Neural cell (in vitro differentiated cells): ENCODE measurements around the gene EMCN. TPM values are rescaled to one million over a fixed set of nuclear protein-coding genes. Genes with fewer than 3 reads are reported as not detected.

ENCODE experiments used
- H2AFZ ChIP-seq: fragments of 200-600, 300-800 bp; sonication (generic), shearing (Covaris generic); 2 replicates; pipeline ENCODE4 v1.6.0; 2014; ENCODE audit warnings: low read depth, mild to moderate bottlenecking, antibody characterized with exemption, low read length, moderate library complexity
- H3F3A ChIP-seq: fragments of 200-600 bp; shearing (Covaris generic); 2 replicates; pipeline ENCODE4 v1.6.1; 2016; ENCODE audit warnings: mild to moderate bottlenecking, moderate library complexity, mixed read lengths, antibody characterized with exemption, low read length; ENCODE audit not compliant: insufficient read depth, poor library complexity, severe bottlenecking
- H3K27ac ChIP-seq: fragments of 200-600, 300-800 bp; sonication (generic), shearing (Covaris generic); 2 replicates; pipeline ENCODE4 v1.5.1; 2014; ENCODE audit warnings: mild to moderate bottlenecking, low read length, moderate library complexity
- H3K27me3 ChIP-seq: fragments of 300-800, 200-600 bp; sonication (generic), shearing (Covaris generic); 2 replicates; pipeline ENCODE4 v1.6.0; 2014; ENCODE audit warnings: mild to moderate bottlenecking, low read depth, low read length, moderate library complexity; ENCODE audit not compliant: insufficient read depth
- H3K36me3 ChIP-seq: fragments of 300-800, 200-600 bp; sonication (generic), shearing (Covaris generic); 2 replicates; pipeline ENCODE4 v1.5.1; 2014; ENCODE audit warnings: mild to moderate bottlenecking, antibody characterized with exemption, low read length, moderate library complexity; ENCODE audit not compliant: insufficient read depth
- H3K4me2 ChIP-seq: fragments of 300-800, 200-600 bp; sonication (generic), shearing (Covaris generic); 2 replicates; pipeline ENCODE4 v1.6.0; 2014; ENCODE audit warnings: mild to moderate bottlenecking, low read length
- H3K4me3 ChIP-seq: fragments of 300-800, 200-600 bp; sonication (generic), shearing (Covaris generic); 2 replicates; pipeline ENCODE4 v1.5.1; 2014; ENCODE audit warnings: mild to moderate bottlenecking, low read length, moderate library complexity
- H3K79me2 ChIP-seq: fragments of 200-600 bp; shearing (Covaris generic); replicated peaks from 2 replicates; pipeline ENCODE4 v1.6.0; 2014; ENCODE audit warnings: mild to moderate bottlenecking, low read length, moderate library complexity; ENCODE audit not compliant: insufficient read depth
- H3K9ac ChIP-seq: fragments of 300-800, 200-600 bp; sonication (generic), shearing (Covaris generic); 2 replicates; pipeline ENCODE4 v1.6.1; 2016; ENCODE audit warnings: mild to moderate bottlenecking, low read length, mixed read lengths
- H3K9me2 ChIP-seq: fragments of 200-600 bp; shearing (Covaris generic); 2 replicates; pipeline ENCODE4 v1.6.1; 2016; ENCODE audit warnings: mild to moderate bottlenecking, low read length, mixed read lengths; ENCODE audit not compliant: insufficient read depth
- H3K9me3 ChIP-seq: fragments of 200-600, 300-800 bp; sonication (generic), shearing (Covaris generic); 2 replicates; pipeline ENCODE4 v1.6.1; 2016; ENCODE audit warnings: mild to moderate bottlenecking, mixed run types, low read length, moderate library complexity, mixed read lengths
- H4K20me1 ChIP-seq: fragments of 200-600 bp; shearing (Covaris generic); 2 replicates; pipeline ENCODE4 v1.6.1; 2016; ENCODE audit warnings: mild to moderate bottlenecking, mixed run types; ENCODE audit not compliant: insufficient read depth
- EP300 ChIP-seq: fragments of 450-650 bp; conservative IDR thresholded peaks from 2 replicates; pipeline ENCODE4 v1.6.1; 2014; ENCODE audit warnings: antibody characterized with exemption, mild to moderate bottlenecking, moderate library complexity; ENCODE audit not compliant: poor library complexity, severe bottlenecking
- EZH2 ChIP-seq: fragments of 200-600, 300-800 bp; shearing (Covaris generic), sonication (generic); IDR thresholded peaks from 2 replicates; pipeline ENCODE4 v1.6.1; 2014; ENCODE audit warnings: antibody characterized with exemption, low read length, borderline replicate concordance, mild to moderate bottlenecking; ENCODE audit not compliant: insufficient read depth, poor library complexity, severe bottlenecking
- MXI1 ChIP-seq: fragments of 450-650 bp; conservative IDR thresholded peaks from 2 replicates; pipeline ENCODE4 v1.6.1; 2014; ENCODE audit warnings: antibody characterized with exemption, mild to moderate bottlenecking; ENCODE audit not compliant: poor library complexity, severe bottlenecking
- POLR2AphosphoS5 ChIP-seq: IDR thresholded peaks from 2 replicates; pipeline ENCODE4 v1.6.1; 2012
- RAD21 ChIP-seq: fragments of 450-650 bp; conservative IDR thresholded peaks from 2 replicates; pipeline ENCODE4 v1.6.1; 2014; ENCODE audit warnings: antibody characterized with exemption, mild to moderate bottlenecking, moderate library complexity
- SMC3 ChIP-seq: fragments of 450-650 bp; conservative IDR thresholded peaks from 2 replicates; pipeline ENCODE4 v1.6.1; 2014; ENCODE audit warnings: antibody characterized with exemption, mild to moderate bottlenecking, moderate library complexity; ENCODE audit not compliant: poor library complexity
- TAF1 ChIP-seq: IDR thresholded peaks from 2 replicates; pipeline ENCODE4 v1.6.1; 2012; ENCODE audit warnings: low read depth
- polyA plus RNA-seq: library from polyadenylated mRNA; depleted of rRNA; stranded (reverse); fragments of >200 nt; gene quantifications from 2 replicates; pipeline ENCODE4 v1.2.3, GENCODE V29; 2014
- TF ChIP-seq, protein P1 (sequence below): fragments of 450-650 bp; IDR thresholded peaks from 2 replicates; pipeline ENCODE4 v1.5.1; 2014; ENCODE audit warnings: antibody characterized with exemption, mild to moderate bottlenecking, moderate library complexity; ENCODE audit not compliant: poor library complexity, severe bottlenecking
- TF ChIP-seq, protein P2 (sequence below): IDR thresholded peaks from 2 replicates; pipeline ENCODE4 v1.6.1; 2012; ENCODE audit warnings: borderline replicate concordance

The EMCN gene
- polyA plus RNA-seq, 1 donor from 2014 or later, result 0.77 TPM

DNA sequence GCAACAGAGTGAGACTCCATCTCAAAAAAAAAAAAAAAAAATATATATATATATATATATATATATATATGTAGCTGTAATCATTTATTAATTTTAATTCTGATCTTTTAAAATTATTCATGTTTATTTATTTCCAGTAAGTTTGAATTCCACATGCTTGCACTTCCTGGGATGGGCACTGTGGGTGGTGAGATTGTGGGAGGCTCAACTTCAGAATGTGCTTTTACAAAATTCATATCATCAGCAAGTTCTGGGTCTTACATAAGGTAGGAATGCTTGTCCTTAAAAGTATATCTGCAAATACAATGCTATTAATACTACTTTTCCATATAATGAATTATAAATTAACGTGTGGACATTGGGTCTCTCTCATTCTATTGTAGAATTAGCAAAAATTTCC is 156.5 kb downstream of the EMCN start:
- Histone ChIP-seq H3K9me3 (no peaks in the 10 kb centered on the region), H3K4me2 (no peak overlapping the region), H4K20me1 (no peaks in the 10 kb centered on the region), H3K9ac (no peak overlapping the region), H3K27ac (no peak overlapping the region), H3K4me3 (no peak overlapping the region), H3K9me2 (no peaks in the 10 kb centered on the region), H3K36me3 (no peaks in the 10 kb centered on the region), H3K79me2 (no peaks in the 10 kb centered on the region), H3K27me3 (no peaks in the 10 kb centered on the region), H2AFZ (no peak overlapping the region), H3F3A (no peaks in the 10 kb centered on the region)
- TF ChIP-seq EZH2, result no peak
- TF ChIP-seq, protein P1, sequence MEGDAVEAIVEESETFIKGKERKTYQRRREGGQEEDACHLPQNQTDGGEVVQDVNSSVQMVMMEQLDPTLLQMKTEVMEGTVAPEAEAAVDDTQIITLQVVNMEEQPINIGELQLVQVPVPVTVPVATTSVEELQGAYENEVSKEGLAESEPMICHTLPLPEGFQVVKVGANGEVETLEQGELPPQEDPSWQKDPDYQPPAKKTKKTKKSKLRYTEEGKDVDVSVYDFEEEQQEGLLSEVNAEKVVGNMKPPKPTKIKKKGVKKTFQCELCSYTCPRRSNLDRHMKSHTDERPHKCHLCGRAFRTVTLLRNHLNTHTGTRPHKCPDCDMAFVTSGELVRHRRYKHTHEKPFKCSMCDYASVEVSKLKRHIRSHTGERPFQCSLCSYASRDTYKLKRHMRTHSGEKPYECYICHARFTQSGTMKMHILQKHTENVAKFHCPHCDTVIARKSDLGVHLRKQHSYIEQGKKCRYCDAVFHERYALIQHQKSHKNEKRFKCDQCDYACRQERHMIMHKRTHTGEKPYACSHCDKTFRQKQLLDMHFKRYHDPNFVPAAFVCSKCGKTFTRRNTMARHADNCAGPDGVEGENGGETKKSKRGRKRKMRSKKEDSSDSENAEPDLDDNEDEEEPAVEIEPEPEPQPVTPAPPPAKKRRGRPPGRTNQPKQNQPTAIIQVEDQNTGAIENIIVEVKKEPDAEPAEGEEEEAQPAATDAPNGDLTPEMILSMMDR, result no peak
- TF ChIP-seq, protein P2, sequence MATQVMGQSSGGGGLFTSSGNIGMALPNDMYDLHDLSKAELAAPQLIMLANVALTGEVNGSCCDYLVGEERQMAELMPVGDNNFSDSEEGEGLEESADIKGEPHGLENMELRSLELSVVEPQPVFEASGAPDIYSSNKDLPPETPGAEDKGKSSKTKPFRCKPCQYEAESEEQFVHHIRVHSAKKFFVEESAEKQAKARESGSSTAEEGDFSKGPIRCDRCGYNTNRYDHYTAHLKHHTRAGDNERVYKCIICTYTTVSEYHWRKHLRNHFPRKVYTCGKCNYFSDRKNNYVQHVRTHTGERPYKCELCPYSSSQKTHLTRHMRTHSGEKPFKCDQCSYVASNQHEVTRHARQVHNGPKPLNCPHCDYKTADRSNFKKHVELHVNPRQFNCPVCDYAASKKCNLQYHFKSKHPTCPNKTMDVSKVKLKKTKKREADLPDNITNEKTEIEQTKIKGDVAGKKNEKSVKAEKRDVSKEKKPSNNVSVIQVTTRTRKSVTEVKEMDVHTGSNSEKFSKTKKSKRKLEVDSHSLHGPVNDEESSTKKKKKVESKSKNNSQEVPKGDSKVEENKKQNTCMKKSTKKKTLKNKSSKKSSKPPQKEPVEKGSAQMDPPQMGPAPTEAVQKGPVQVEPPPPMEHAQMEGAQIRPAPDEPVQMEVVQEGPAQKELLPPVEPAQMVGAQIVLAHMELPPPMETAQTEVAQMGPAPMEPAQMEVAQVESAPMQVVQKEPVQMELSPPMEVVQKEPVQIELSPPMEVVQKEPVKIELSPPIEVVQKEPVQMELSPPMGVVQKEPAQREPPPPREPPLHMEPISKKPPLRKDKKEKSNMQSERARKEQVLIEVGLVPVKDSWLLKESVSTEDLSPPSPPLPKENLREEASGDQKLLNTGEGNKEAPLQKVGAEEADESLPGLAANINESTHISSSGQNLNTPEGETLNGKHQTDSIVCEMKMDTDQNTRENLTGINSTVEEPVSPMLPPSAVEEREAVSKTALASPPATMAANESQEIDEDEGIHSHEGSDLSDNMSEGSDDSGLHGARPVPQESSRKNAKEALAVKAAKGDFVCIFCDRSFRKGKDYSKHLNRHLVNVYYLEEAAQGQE, result no peak
- TF ChIP-seq TAF1, result no peak
- TF ChIP-seq MXI1, result no peak
- no peak for TF ChIP-seq RAD21
- TF ChIP-seq POLR2AphosphoS5, result no peak
- TF ChIP-seq EP300, result no peak
- no peak for TF ChIP-seq SMC3

DNA sequence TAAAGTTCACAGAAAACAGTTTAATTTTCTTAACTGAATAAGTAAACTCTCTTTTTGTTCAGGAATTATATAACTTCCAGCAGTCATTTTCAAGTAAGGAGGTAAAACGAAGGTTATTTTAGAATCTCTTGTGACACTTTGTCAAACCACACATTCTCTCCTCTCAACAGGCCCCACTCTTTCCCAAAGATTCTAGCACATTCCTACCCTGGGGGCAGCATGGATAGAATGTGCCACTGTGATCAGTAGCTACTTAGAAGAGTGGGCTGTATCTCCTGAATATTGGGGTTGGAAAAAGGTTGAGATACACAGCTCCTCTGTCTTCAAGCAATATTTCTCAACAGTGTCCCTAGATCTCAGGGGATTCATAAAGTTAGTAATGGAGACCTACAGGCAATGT is 157.6 kb downstream of the EMCN start:
- no peaks in the 10 kb centered on the region for H3K79me2 ChIP-seq
- H3K27me3 ChIP-seq, result no peaks in the 10 kb centered on the region
- H2AFZ ChIP-seq, result no peak overlapping the region
- no peaks in the 10 kb centered on the region for H3K9me2 ChIP-seq
- H4K20me1 ChIP-seq, result no peaks in the 10 kb centered on the region
- no peak overlapping the region for H3K4me3 ChIP-seq
- no peak overlapping the region for H3K9ac ChIP-seq
- H3K9me3 ChIP-seq, result no peaks in the 10 kb centered on the region
- TF ChIP-seq, protein P1, result no peak
- TF ChIP-seq POLR2AphosphoS5, result no peak
- TF ChIP-seq EP300, result no peak
- no peak for TF ChIP-seq SMC3
- TF ChIP-seq, protein P2, result no peak
- H3F3A ChIP-seq, result no peaks in the 10 kb centered on the region
- H3K36me3 ChIP-seq, result no peaks in the 10 kb centered on the region
- H3K27ac ChIP-seq, result no peak overlapping the region
- no peak overlapping the region for H3K4me2 ChIP-seq
